ENCODE data around the gene CNIH3.

DNA sequence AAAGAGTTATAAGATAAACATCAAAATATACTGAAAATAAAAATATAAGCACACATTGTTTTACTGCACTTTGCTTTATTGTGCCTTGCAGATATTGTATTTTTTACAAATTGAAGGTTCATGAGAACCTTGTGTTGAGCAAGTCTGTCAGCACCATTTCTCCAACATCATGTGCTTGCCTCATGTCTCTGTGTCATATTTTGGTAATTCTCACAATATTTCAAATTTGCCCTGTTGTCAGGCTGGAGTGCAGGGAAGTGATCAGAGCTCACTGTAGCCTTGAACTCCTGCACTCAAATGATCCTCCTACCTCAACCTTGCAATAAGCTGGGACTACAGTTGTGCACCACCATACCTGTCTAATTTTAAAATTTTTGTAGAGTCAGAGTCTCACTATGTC is 21.3 kb upstream of the CNIH3 start:
- no peak for TF ChIP-seq CTCF (IDR thresholded peaks at IDR 0.05 in 2 of 3, conservative IDR thresholded peaks at IDR 0.05 in 1 of 3; ENCODE audit: borderline replicate concordance in 1 of 3, insufficient read depth in 1 of 3, low read depth in 2 of 3, low read length in 2 of 3)
- TF ChIP-seq POLR2A (IDR thresholded peaks at IDR 0.05; ENCODE audit: borderline replicate concordance, extremely low read depth, insufficient read depth, insufficient read length): no peak
- no peak for TF ChIP-seq EGR1 (IDR thresholded peaks at IDR 0.05; ENCODE audit: low read depth)
- no peak for TF ChIP-seq JUND (IDR thresholded peaks at IDR 0.05)
- TF ChIP-seq EZH2 (IDR thresholded peaks at IDR 0.05): no peak
- no peak for TF ChIP-seq POLR2AphosphoS5 (IDR thresholded peaks at IDR 0.05; ENCODE audit: low read depth, low read length)
- no peak for TF ChIP-seq CEBPB (IDR thresholded peaks at IDR 0.05; ENCODE audit: low read depth)
- TF ChIP-seq SIN3A (IDR thresholded peaks at IDR 0.05; ENCODE audit: low read depth): no peak
- TF ChIP-seq, protein P1, sequence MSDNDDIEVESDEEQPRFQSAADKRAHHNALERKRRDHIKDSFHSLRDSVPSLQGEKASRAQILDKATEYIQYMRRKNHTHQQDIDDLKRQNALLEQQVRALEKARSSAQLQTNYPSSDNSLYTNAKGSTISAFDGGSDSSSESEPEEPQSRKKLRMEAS (IDR thresholded peaks at IDR 0.05): no peak
- no peak for TF ChIP-seq SP1 (IDR thresholded peaks at IDR 0.05; ENCODE audit: low read depth)
- TF ChIP-seq YY1 (IDR thresholded peaks at IDR 0.05; ENCODE audit: extremely low read depth, insufficient replicate concordance, low read depth, low read length): no peak
- TF ChIP-seq SRF (IDR thresholded peaks at IDR 0.05; ENCODE audit: low read depth): no peak

Measured in HCT116 (cell line).